ENCODE data around the gene ZDHHC14. TPM values are rescaled to one million over a fixed set of nuclear protein-coding genes. Genes with fewer than 3 reads are reported as not detected.

ZDHHC14 gene
- total RNA-seq, 1 experiment from 2014 or later, result 1.7 TPM

DNA sequence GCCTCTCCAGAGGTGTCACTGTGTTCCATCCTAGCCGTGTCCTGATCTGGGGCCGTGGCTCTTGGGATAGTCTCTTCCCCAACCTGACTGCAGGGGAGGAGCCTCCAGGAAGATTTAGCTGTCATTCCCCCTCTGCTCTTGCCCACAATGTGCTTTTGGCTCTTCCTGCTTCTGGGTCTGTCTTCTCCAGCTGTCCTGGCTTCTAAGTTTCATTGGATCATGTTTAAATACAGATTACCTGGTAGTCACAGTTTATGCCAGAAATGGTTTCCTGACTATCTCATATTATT lies 139.1 kb downstream of the ZDHHC14 start:
- Histone ChIP-seq H3K9ac (ENCODE audit: extremely low read depth, insufficient read length, low read length) (no peak overlapping the region), H3K79me1 (ENCODE audit: insufficient read depth, low read depth, low read length, poor library complexity, severe bottlenecking) (no peaks in the 10 kb centered on the region), H3K56ac (ENCODE audit: insufficient read length, low read depth, low read length) (no peak overlapping the region), H4K20me1 (ENCODE audit: control insufficient read depth, insufficient read depth, insufficient read length) (no peaks in the 10 kb centered on the region), H3K14ac (ENCODE audit: insufficient read depth, low read length) (no peak overlapping the region), H3K4ac (ENCODE audit: low read depth, low read length) (no peak overlapping the region), H2BK120ac (ENCODE audit: low read depth, low read length, poor library complexity, severe bottlenecking) (no peak overlapping the region), H2BK15ac (ENCODE audit: low read depth, low read length) (no peak overlapping the region), H4K91ac (ENCODE audit: insufficient read length, low read depth, low read length) (no peak overlapping the region), H3K23ac (ENCODE audit: insufficient read length, low read depth, low read length) (no peak overlapping the region), H2AK5ac (ENCODE audit: insufficient read length, low read length) (no peak overlapping the region), H2BK12ac (ENCODE audit: insufficient read length, low read depth, low read length) (no peak overlapping the region), H4K8ac (replicated peaks; ENCODE audit: insufficient read length, low read depth, low read length) (no peak overlapping the region), H2BK5ac (ENCODE audit: insufficient read length, low read length) (no peak overlapping the region), H4K5ac (ENCODE audit: insufficient read length, low read depth, low read length) (no peak overlapping the region), H3K27ac (ENCODE audit: insufficient read length, low read depth, low read length) (no peak overlapping the region), H3K9me3 (ENCODE audit: control insufficient read depth, low read depth, low read length) (no peaks in the 10 kb centered on the region), H3K79me2 (ENCODE audit: insufficient read depth, low read length) (no peaks in the 10 kb centered on the region), H3K18ac (ENCODE audit: insufficient read length, low read depth, low read length) (no peak overlapping the region), H3T11ph (ENCODE audit: low read length) (no peak overlapping the region), H3K27me3 (ENCODE audit: insufficient read depth, low read length) (no peaks in the 10 kb centered on the region), H2AFZ (ENCODE audit: low read length) (no peak overlapping the region), H3K4me1 (ENCODE audit: insufficient read depth, low read length) (no peaks in the 10 kb centered on the region), H3K23me2 (ENCODE audit: insufficient read length, low read depth, low read length, poor library complexity, severe bottlenecking) (no peaks in the 10 kb centered on the region), H3K4me2 (ENCODE audit: insufficient read depth, insufficient read length, low read length) (no peak overlapping the region), H2BK20ac (ENCODE audit: low read depth, low read length, poor library complexity, severe bottlenecking) (no peak overlapping the region)
- no CpG with 5 or more reads among the region's 2 CpGs for WGBS (ENCODE audit: extremely low coverage, insufficient read length, low lambda C conversion rate)
- no peak for DNase-seq
- TF ChIP-seq, protein P1, sequence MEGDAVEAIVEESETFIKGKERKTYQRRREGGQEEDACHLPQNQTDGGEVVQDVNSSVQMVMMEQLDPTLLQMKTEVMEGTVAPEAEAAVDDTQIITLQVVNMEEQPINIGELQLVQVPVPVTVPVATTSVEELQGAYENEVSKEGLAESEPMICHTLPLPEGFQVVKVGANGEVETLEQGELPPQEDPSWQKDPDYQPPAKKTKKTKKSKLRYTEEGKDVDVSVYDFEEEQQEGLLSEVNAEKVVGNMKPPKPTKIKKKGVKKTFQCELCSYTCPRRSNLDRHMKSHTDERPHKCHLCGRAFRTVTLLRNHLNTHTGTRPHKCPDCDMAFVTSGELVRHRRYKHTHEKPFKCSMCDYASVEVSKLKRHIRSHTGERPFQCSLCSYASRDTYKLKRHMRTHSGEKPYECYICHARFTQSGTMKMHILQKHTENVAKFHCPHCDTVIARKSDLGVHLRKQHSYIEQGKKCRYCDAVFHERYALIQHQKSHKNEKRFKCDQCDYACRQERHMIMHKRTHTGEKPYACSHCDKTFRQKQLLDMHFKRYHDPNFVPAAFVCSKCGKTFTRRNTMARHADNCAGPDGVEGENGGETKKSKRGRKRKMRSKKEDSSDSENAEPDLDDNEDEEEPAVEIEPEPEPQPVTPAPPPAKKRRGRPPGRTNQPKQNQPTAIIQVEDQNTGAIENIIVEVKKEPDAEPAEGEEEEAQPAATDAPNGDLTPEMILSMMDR (conservative IDR thresholded peaks at IDR 0.05), result no peak
- H3K36me3 Mint-ChIP-seq (ENCODE audit: insufficient read depth in 1 of 3, low read depth in 3 of 3), result no peaks in the 10 kb centered on the region
- peaks cover 0 to 4% of the 10 kb centered on the region in 2 experiments; a peak in 2 of 5 replicates for H3K9me3 Mint-ChIP-seq
- H3K4me1 Mint-ChIP-seq, result peaks cover 14 to 22% of the 10 kb centered on the region in 2 experiments
- no peaks in the 10 kb centered on the region for H3K27me3 Mint-ChIP-seq (ENCODE audit: low read depth)
- no peak overlapping the region for H3K27ac Mint-ChIP-seq
- no peak overlapping the region for H3K4me3 Mint-ChIP-seq

Data from H9 (cell line).